HG03064 (cell line): Measurements from ENCODE around the gene BBLN.

Source experiments
- ATAC-seq: cut with Tn5 transposase; IDR thresholded peaks from one replicate; pipeline ENCODE4 v1.9.1; 2021; ENCODE audit warnings: low read depth; ENCODE audit not compliant: unreplicated experiment

The BBLN gene

GRCh38 chr9:128188209-128188608, 28.1 kb downstream of the BBLN start:
- no peak for ATAC-seq

GRCh38 chr9:128190013-128190412, 29.9 kb downstream of the BBLN start:
- no peak for ATAC-seq

- ATAC-seq: peak; percentile 17
These were observed 30.7 kb downstream of the BBLN start for GRCh38 chr9:128190516-128191405.

GRCh38 chr9:128191406-128192046, 31.5 kb downstream of the BBLN start, which contains the start of gene CIZ1:
TSS of gene CIZ1 (minus strand) at chr9:128191572. CDS start at chr9:128190857, 715 bp downstream.
- peak; percentile 79 for ATAC-seq

GRCh38 chr9:128192601-128193371, 32.7 kb downstream of the BBLN start:
- ATAC-seq: no peak

GRCh38 chr9:128193469-128194096, 33.5 kb downstream of the BBLN start:
- ATAC-seq: no peak

- no peak for ATAC-seq
These were observed 41.6 kb downstream of the BBLN start for GRCh38 chr9:128201441-128202369.

- no peak for ATAC-seq
These were observed 42.6 kb downstream of the BBLN start for GRCh38 chr9:128202648-128203023.

GRCh38 chr9:128203024-128203706, 43.1 kb downstream of the BBLN start, which contains the start of gene DNM1:
TSS of gene DNM1 (plus strand) at chr9:128203379. CDS start at chr9:128203471, 92 bp downstream.
- peak; percentile 70 for ATAC-seq

GRCh38 chr9:128203707-128204551, 43.9 kb downstream of the BBLN start:
- no peak for ATAC-seq

- ATAC-seq: no peak
These were observed 44.8 kb downstream of the BBLN start for GRCh38 chr9:128204858-128205257.

GRCh38 chr9:128205296-128205944, 45.4 kb downstream of the BBLN start:
- ATAC-seq: no peak

- ATAC-seq: no peak
These were observed 46.4 kb downstream of the BBLN start for GRCh38 chr9:128206484-128206883.

- ATAC-seq: no peak
These were observed 47.1 kb downstream of the BBLN start for GRCh38 chr9:128206916-128207910.

- no peak for ATAC-seq
These were observed 48.3 kb downstream of the BBLN start for GRCh38 chr9:128208386-128208785.

GRCh38 chr9:128208946-128209669, 49.0 kb downstream of the BBLN start:
- no peak for ATAC-seq
